ENCODE data around the gene MDM4.
A peak's percentile ranks its signal among the peaks of the same experiment; 100 is the strongest.

DNA sequence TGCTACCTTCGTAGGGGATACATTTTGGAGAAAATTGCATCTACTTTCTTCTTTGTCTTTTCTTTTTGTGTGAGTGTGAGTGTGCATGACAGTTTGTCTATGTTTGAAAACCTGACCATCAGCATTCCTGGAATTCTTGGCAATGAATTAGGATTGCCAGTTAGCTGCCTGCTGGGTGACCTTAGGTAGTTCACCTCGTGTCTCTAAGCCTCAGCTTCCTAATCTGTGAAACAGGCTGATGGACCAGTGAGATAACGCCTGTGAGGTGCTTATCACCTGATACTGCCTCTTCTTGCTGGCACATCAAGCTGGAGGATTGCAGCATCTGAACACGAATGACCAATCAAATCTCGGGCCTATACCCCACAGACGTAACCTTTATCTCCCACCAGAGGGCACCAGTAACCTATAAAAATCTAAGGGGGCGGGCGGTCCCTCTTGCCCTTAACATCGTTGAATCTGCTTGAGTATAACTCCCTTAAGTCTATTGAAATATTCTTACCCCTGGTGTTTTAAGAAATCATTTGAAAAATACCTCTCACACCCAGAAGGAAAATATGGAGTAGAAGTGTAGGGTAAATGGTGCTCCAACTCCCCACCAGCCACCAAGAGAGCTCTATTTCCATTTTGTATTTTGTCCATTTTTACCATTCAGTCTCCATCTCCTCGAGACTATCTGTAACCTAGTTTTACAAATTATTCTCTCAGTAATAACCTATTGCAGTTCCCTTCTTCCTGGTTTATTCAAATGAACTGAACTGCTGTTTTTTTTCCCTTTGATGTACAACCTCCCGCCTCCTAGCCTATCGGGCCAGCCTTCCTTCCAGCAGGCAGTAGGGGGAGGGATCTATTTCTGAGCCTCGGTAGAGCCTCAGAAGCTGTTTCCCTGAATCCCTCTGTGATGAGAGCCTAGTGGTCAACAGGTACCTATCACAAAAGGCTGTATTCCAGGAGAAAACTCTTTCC is 49.7 kb downstream of the MDM4 start:
- peak; percentile 58 to 67 for TF ChIP-seq CTCF (conservative IDR thresholded peaks at IDR 0.05 in 1 of 2, IDR thresholded peaks at IDR 0.05 in 1 of 2; ENCODE audit: low read depth in 1 of 2, low read length in 2 of 2)
- TF ChIP-seq EZH2 (IDR thresholded peaks at IDR 0.05; ENCODE audit: low read length, missing control alignments): no peak

All from fibroblast of lung (primary cell).